A673 (cell line): ENCODE measurements around the gene STUB1. TPM values are rescaled to one million over a fixed set of nuclear protein-coding genes. Genes with fewer than 3 reads are reported as not detected.

Experiments
- BruUV-seq: library from RNA; stranded (reverse); fragments of 400-500 nt; replicated peaks from 2 replicates; lab custom pipeline; 2021; lab: Mats Ljungman, UMichigan
- CTCF ChIA-PET: fragments of 300-600 bp; sonication (Branson Sonifier 250); formaldehyde crosslinking; loops from one replicate; lab custom pipeline; 2022; ENCODE audit warnings: antibody characterized with exemption; lab: Charles Lee
- POLR2A ChIA-PET: fragments of 300-600 bp; sonication (Branson Sonifier 250); formaldehyde crosslinking; loops from one replicate; lab custom pipeline; 2022; ENCODE audit warnings: antibody characterized with exemption; ENCODE audit not compliant: low non-redundant PET; lab: Charles Lee
- DNase-seq: peaks from one replicate; pipeline ENCODE4 v3.0.0-alpha.2; 2015; ENCODE audit warnings: low spot score
- H3K27ac ChIP-seq: fragments of 200-600 bp; sonication (generic); 2 replicates; pipeline ENCODE4 v1.5.1; 2016; ENCODE audit warnings: mixed run types, low read depth, mild to moderate bottlenecking, mixed read lengths, antibody characterized with exemption, low read length; ENCODE audit not compliant: poor library complexity, severe bottlenecking
- H3K27me3 ChIP-seq: fragments of 200-600 bp; sonication (generic); replicated peaks from 2 replicates; pipeline ENCODE4 v1.6.1; 2017; ENCODE audit warnings: mixed run types, low read depth, mild to moderate bottlenecking, mixed read lengths, antibody characterized with exemption, low read length; ENCODE audit not compliant: insufficient read depth, poor library complexity
- H3K36me3 ChIP-seq: fragments of 200-600 bp; sonication (generic); 2 replicates; pipeline ENCODE4 v1.6.1; 2016; ENCODE audit warnings: mixed run types, mild to moderate bottlenecking, mixed read lengths, antibody characterized with exemption, low read length; ENCODE audit not compliant: insufficient read depth, poor library complexity, severe bottlenecking
- H3K4me1 ChIP-seq: fragments of 200-600 bp; sonication (generic); 2 replicates; pipeline ENCODE4 v1.6.1; 2017; ENCODE audit warnings: mixed run types, mild to moderate bottlenecking, mixed read lengths, antibody characterized with exemption, low read length; ENCODE audit not compliant: insufficient read depth, poor library complexity, severe bottlenecking
- H3K4me3 ChIP-seq: fragments of 200-600 bp; sonication (generic); 2 replicates; pipeline ENCODE4 v1.5.1; 2016; ENCODE audit warnings: low read depth, mixed run types, mild to moderate bottlenecking, mixed read lengths, low read length; ENCODE audit not compliant: poor library complexity, severe bottlenecking
- H3K9me3 ChIP-seq: fragments of 200-600 bp; sonication (generic); 2 replicates; pipeline ENCODE4 v1.6.1; 2016; ENCODE audit warnings: mixed run types, low read depth, mild to moderate bottlenecking, mixed read lengths, antibody characterized with exemption, low read length; ENCODE audit not compliant: poor library complexity, severe bottlenecking
- EZH2 ChIP-seq: fragments of 200-600 bp; sonication (generic); IDR thresholded peaks from 2 replicates; pipeline ENCODE4 v1.6.1; 2017; ENCODE audit warnings: borderline replicate concordance, low read depth, mild to moderate bottlenecking, mixed read lengths, antibody characterized with exemption, low read length; ENCODE audit not compliant: poor library complexity, severe bottlenecking
- intact Hi-C: fragments of 100-400 bp; cut with micrococcal nuclease; formaldehyde crosslinking; loops from one replicate; pipeline ENCODE4 v1.10.0; 2022; ENCODE audit not compliant: unreplicated experiment
- total RNA-seq: library from RNA; stranded (reverse); gene quantifications from 2 replicates; pipeline ENCODE4 v1.2.3, GENCODE V29; 2021
- TF ChIP-seq, protein P1 (sequence below): fragments of 300-800, 200-600 bp; sonication (generic); conservative IDR thresholded peaks from 2 replicates; pipeline ENCODE4 v1.5.1; 2017; ENCODE audit warnings: low read depth, mild to moderate bottlenecking, antibody characterized with exemption, low read length, moderate library complexity, mixed read lengths

STUB1 gene
- total RNA-seq, 1 experiment from 2014 or later = 88.2 TPM

DNA sequence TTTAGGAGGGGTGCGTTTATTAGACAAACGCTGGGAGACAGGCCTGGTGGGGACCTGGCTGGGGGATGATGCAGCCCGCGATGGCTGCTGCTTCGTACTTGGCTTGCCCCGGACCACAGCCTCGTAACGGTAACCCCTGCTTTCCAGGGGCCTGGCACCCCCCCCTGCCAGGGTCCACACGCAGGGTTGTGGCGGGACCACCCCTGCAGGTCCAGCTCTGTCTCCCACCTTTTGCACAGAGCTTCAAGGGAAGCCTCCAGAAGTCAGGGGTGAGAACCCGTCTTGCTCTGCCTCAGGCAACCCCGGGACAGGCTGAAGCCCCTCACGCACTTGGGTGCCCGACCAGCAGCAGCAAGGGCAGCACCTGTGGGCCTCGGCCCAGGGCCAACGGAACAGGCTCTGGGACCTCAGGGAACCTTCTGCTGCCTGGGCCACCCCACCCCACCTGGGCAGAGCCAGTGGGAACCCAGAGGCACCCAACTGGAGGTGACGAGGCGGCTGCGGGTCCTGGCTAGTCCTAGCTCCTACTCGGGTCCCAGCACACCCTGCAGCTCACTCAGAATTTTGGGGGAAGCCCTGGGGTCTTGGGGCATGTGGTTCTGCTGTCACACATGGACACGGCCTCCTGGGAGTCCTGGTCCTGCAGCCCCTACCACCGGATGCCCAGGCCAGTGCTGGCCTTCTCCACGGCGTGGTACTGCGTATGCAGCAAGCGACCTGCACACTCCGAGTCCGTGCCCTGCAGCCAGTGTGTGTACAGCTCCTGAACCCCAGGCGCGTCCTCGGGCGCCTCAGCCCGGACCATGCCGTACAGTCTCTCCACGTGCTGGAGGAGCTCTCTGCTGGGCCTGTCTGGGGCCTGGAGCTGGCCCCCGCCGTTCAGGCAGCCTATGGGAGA lies 49.8 kb downstream of the STUB1 start:
- H3K4me3 ChIP-seq = no peak overlapping the region
- no peak for TF ChIP-seq EZH2
- TF ChIP-seq, protein P1, sequence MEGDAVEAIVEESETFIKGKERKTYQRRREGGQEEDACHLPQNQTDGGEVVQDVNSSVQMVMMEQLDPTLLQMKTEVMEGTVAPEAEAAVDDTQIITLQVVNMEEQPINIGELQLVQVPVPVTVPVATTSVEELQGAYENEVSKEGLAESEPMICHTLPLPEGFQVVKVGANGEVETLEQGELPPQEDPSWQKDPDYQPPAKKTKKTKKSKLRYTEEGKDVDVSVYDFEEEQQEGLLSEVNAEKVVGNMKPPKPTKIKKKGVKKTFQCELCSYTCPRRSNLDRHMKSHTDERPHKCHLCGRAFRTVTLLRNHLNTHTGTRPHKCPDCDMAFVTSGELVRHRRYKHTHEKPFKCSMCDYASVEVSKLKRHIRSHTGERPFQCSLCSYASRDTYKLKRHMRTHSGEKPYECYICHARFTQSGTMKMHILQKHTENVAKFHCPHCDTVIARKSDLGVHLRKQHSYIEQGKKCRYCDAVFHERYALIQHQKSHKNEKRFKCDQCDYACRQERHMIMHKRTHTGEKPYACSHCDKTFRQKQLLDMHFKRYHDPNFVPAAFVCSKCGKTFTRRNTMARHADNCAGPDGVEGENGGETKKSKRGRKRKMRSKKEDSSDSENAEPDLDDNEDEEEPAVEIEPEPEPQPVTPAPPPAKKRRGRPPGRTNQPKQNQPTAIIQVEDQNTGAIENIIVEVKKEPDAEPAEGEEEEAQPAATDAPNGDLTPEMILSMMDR = no peak
- peaks cover 10% of the 10 kb centered on the region for H3K4me1 ChIP-seq
- ChIA-PET CTCF (interaction anchor here (0.8 kb wide), 1 partner anchor 18 kb away, joined by 3 read pairs; no protein-coding TSS in a partner anchor), POLR2A (no interaction called here)
- H3K27me3 ChIP-seq = no peaks in the 10 kb centered on the region
- BruUV-seq = no TSS peak
- H3K27ac ChIP-seq = no peak overlapping the region
- no peak for DNase-seq
- intact Hi-C loops = no loop called here
- H3K36me3 ChIP-seq = peaks cover 7% of the 10 kb centered on the region
- no peaks in the 10 kb centered on the region for H3K9me3 ChIP-seq

DNA sequence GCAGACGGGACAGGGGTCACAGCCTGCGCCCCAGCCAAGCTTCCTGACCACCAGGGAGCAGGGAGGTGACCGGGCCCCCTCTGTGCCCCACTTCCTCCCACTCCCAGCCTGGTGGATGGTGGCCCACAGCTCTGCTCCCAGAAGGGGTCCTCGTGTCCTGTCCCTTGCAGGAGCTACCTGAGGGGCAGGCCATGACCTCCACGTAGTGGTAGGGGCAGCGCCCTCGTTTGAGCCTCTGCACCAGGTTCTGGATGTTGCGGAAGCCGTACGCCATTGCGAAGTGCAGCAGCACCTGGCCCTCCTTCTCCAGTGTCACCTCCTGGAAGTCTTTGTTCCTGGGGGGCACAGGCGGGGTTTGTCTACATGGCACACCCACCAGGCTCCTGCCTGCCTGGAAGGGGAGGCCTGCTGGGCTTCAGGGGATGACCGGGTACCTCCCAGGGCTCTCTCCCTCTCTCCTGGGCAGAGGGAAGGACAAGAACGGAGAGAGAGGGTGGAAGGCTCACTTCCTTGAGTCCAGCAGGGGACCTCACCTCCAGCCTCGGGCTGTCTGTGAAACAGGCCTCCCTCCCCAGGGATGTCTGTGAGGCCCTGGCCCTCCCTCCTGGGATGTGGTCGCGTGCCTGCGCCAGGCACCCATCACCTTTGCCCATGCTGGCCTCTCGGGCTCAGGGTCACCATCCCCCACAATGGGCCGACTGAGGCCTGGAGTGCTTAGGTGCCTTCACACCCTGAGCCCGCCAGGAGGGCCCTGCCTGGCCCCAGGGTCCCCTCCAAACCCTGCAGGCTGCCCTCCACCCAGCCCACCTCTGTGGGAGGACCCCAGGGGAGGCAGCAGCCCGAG lies 50.7 kb downstream of the STUB1 start:
- Histone ChIP-seq H3K27me3 (no peaks in the 10 kb centered on the region), H3K9me3 (no peaks in the 10 kb centered on the region), H3K36me3 (peaks cover 7% of the 10 kb centered on the region), H3K4me1 (peaks cover 10% of the 10 kb centered on the region), H3K4me3 (no peak overlapping the region), H3K27ac (no peak overlapping the region)
- CTCF ChIA-PET = no interaction called here
- intact Hi-C loops = no loop called here
- BruUV-seq = no TSS peak
- DNase-seq = no peak
- TF ChIP-seq EZH2 = no peak
- TF ChIP-seq, protein P1 = no peak
- POLR2A ChIA-PET = no interaction called here

- H3K9me3 ChIP-seq = no peaks in the 10 kb centered on the region
- peaks cover 8% of the 10 kb centered on the region for H3K4me1 ChIP-seq
- TF ChIP-seq EZH2 = no peak
- TF ChIP-seq, protein P1 = no peak
- CTCF ChIA-PET = no interaction called here
- POLR2A ChIA-PET = no interaction called here
- intact Hi-C loops = no loop called here
- no peak overlapping the region for H3K4me3 ChIP-seq
- no TSS peak for BruUV-seq
- no peak overlapping the region for H3K27ac ChIP-seq
- no peaks in the 10 kb centered on the region for H3K27me3 ChIP-seq
- no peak for DNase-seq
- peaks cover 14% of the 10 kb centered on the region for H3K36me3 ChIP-seq
Measured at GRCh38 chr16:732332-732731, 52.1 kb downstream of the STUB1 start.

Other genes starting within 250 kb of the STUB1 start
- gene CAPN15, start 152.7 kb upstream of the STUB1 start, total RNA-seq = 77.7 and 91.2 TPM in 2 replicates
- gene PRR35, start 120.0 kb upstream of the STUB1 start, total RNA-seq = 0.13 TPM in 1 of 2 replicates, not detected in the other
- 0.21 and 0.52 TPM in 2 replicates for gene NHLRC4, start 113.4 kb upstream of the STUB1 start, total RNA-seq
- 59.4 and 65.7 TPM in 2 replicates for gene PIGQ, start 110.4 kb upstream of the STUB1 start, total RNA-seq
- 19.9 and 20.6 TPM in 2 replicates for gene RAB40C, start 90.3 kb upstream of the STUB1 start, total RNA-seq
- gene WFIKKN1, start 49.4 kb upstream of the STUB1 start, total RNA-seq = 1.7 and 1.8 TPM in 2 replicates
- 136 and 138 TPM in 2 replicates for gene METTL26, start 44.1 kb upstream of the STUB1 start, total RNA-seq
- 22.4 and 27.1 TPM in 2 replicates for gene MCRIP2, start 38.6 kb upstream of the STUB1 start, total RNA-seq
- gene WDR90, start 31.0 kb upstream of the STUB1 start, total RNA-seq = 143 and 147 TPM in 2 replicates
- gene RHOT2, start 12.3 kb upstream of the STUB1 start, total RNA-seq = 184 and 193 TPM in 2 replicates
- 1.5 and 2.3 TPM in 2 replicates for gene RHBDL1, start 4.7 kb upstream of the STUB1 start, total RNA-seq
- 78.1 and 87.1 TPM in 2 replicates for gene JMJD8, start 3.9 kb downstream of the STUB1 start, total RNA-seq
- 17.7 and 18.2 TPM in 2 replicates for gene WDR24, start 10.0 kb downstream of the STUB1 start, total RNA-seq
- 1.1 and 2.7 TPM in 2 replicates for gene FBXL16, start 25.4 kb downstream of the STUB1 start, total RNA-seq
- 0.86 and 1.8 TPM in 2 replicates for gene METRN, start 34.7 kb downstream of the STUB1 start, total RNA-seq
- 21.2 and 26.0 TPM in 2 replicates for gene ANTKMT, start 40.7 kb downstream of the STUB1 start, total RNA-seq
- gene CCDC78, start 46.0 kb downstream of the STUB1 start, total RNA-seq = 0.28 and 1.4 TPM in 2 replicates
- gene HAGHL, start 46.7 kb downstream of the STUB1 start, total RNA-seq = 2.5 and 3.5 TPM in 2 replicates
- 48.4 and 50.0 TPM in 2 replicates for gene CIAO3, start 60.6 kb downstream of the STUB1 start, total RNA-seq
- gene MSLN, start 80.3 kb downstream of the STUB1 start, total RNA-seq = not detected in 2 replicates
- gene RPUSD1, start 108.0 kb downstream of the STUB1 start, total RNA-seq = 36.1 and 41.1 TPM in 2 replicates
- gene CHTF18, start 108.2 kb downstream of the STUB1 start, total RNA-seq = 124 and 125 TPM in 2 replicates
- not detected in 2 replicates for gene GNG13, start 120.3 kb downstream of the STUB1 start, total RNA-seq